CD4-positive, alpha-beta T cell treated with Interleukin-10 for 1 hour (primary cell): ENCODE results near the gene CFAP46.
"Not testable (repeated sequence)": the region's sequence is repeated elsewhere in the genome, so short reads cannot be mapped to it uniquely, and the experiment has no call there.

Source experiments
- DNase-seq: peaks from one replicate; pipeline ENCODE4 v3.0.0-alpha.2; 2020

Gene CFAP46

GRCh38 chr10:132803416-132804210, 138.8 kb downstream of the CFAP46 start:
- DNase-seq = no peak

- DNase-seq = no peak
Observed at GRCh38 chr10:132802694-132803320, 139.6 kb downstream of the CFAP46 start.

DNA sequence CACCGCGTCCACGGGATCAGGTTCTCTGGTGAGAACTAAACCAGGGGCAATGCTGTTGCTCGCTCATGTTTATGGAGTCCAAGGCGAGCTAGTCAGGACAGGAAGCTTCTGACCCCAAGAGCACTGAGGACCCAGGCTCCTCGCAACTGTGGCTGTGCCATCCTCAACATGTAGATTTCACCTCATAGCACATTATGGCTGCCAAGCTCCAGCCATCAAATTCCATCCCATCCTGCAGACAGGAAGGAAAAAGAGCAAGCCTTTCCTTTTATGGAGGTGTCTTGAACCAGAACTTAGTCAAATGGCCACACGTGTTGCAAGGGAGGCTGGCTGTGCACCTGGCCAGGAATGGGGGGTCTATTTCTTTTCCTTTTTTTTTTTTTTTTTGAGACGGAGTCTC, 140.3 kb downstream of the CFAP46 start:
- DNase-seq = no peak

- no peak for DNase-seq
Observed at GRCh38 chr10:132799865-132800264, 142.5 kb downstream of the CFAP46 start.

DNA sequence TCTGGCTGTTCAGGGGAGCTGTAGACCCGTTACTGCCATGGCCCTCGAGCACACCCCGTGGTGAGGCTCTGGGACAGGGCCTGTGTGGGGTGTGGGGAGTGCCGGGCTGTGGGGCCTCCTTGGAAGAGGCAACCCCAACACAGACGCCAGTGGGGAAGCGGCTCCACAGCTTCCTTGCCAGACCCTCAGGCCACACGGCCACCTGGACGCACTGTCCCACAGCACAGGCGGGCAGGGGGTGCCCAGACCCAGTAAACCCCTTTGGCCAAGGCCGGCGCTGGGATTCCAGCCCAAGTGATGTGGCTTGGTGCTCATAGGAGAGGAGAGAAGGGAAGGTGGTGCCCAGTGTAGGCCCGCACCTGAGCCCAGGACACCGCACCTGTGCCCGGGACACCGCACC, 143.5 kb downstream of the CFAP46 start:
- no peak for DNase-seq

DNA sequence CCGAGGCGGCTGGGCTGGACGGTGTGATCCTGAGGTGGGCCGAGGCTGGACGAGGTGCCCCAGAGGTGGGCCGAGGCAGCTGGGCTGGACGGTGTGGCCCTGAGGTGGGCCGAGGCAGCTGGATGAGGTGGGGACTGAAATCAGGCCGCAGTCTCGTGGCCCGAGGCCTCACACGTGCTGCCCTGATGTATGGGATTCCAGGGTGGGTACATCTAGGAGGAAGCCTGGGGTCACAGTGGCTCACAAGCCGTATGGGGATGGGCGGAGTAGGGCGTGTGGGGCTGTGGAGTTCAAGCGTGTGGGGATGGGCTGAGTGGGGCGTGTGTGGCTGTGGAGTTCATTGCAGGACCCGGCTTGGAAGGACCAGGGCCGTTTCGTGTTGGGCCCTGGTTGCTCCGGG, 144.0 kb downstream of the CFAP46 start:
- no peak for DNase-seq

DNA sequence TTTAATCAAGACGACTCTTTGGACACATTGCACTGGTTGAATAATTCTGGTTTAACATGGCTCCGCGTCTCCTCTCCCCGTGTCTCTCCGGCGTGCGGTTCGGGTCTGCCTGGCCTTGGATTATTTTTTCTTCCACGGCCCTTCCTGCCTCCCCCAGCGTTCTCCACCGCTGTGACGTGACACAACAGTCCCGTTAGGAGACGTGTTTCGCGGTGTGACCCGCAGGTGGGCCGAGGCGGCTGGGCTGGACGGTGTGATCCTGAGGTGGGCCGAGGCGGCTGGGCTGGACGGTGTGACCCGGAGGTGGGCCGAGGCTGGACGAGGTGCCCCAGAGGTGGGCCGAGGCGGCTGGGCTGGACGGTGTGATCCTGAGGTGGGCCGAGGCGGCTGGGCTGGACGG, 144.4 kb downstream of the CFAP46 start:
- not testable (repeated sequence) for DNase-seq

- DNase-seq = no peak
Observed at GRCh38 chr10:132796846-132797245, 145.5 kb downstream of the CFAP46 start.

DNA sequence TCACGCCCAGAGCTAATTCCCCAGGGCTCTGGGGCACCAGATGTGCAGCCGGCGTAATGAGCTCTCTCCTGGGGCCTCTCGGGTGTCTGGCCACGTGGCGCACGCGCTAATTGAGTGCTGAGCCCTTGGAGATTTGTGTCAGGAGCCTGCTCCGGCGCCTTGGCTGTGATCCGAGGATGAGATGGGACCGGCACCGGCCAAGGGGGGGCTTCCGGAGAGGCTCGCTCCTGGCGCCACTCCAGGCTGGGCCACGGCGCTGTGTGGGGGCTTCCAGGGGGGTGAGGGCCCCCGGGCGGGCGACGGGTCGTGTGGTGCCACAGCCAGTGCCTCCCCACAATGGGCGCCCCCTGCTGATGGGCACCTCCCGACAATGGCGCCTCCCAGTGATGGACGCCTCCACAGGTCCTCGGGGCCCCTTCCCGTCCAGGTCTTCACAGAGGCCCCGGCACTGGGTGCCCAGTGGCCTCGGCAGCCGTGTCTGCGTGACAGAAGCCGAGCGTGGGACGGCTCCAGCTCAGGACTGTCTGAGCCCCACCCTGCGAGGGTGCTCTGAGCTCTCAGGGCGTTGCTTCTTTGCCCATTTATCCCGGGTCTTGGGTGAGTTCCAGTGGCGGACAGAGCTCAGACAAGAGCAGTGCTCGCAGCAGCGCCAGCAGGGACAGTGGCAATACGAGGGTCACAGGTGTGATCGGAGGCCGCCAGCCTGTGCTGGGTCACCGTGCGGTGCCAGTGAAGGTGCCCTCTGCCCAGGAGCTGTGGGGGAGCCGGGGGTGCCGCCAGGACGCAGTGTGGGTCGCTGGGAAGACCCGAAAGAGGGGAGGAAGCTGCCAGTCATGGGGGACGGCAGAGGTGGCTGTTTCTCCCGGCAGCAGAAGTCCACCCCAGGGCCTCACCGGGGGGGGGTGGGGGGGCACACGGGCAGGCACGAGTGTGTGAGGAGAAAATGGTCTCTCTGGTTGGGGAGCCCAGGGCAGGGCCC, 148.2 kb downstream of the CFAP46 start:
- DNase-seq = no peak

GRCh38 chr10:132793213-132793612, 149.2 kb downstream of the CFAP46 start:
- DNase-seq = no peak

GRCh38 chr10:132792796-132793195, 149.6 kb downstream of the CFAP46 start:
- DNase-seq = no peak

- DNase-seq = not testable (repeated sequence)
Observed at GRCh38 chr10:132792099-132792498, 150.3 kb downstream of the CFAP46 start.

- no peak for DNase-seq
Observed at GRCh38 chr10:132790934-132791829, 151.2 kb downstream of the CFAP46 start.

DNA sequence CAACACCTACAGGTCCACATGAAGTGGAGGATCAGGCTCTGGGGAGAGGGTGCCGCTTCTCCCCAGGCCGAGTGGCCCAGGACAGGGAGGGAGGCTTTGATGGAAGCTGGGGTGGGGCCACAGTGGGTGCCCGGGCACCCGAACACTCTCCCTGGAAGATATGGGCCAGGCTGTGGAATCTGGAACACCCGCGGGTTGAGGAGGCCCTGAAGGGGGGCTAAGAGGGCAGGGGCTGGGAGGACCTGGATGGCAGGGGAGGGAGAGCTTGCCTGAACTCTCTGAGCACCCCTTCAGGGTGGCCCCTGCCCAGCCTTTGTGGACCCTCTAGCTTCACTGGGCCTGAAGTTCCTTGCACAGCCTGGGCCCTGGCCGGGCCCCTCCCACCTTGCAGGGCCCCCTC, 151.9 kb downstream of the CFAP46 start:
- no peak for DNase-seq

DNA sequence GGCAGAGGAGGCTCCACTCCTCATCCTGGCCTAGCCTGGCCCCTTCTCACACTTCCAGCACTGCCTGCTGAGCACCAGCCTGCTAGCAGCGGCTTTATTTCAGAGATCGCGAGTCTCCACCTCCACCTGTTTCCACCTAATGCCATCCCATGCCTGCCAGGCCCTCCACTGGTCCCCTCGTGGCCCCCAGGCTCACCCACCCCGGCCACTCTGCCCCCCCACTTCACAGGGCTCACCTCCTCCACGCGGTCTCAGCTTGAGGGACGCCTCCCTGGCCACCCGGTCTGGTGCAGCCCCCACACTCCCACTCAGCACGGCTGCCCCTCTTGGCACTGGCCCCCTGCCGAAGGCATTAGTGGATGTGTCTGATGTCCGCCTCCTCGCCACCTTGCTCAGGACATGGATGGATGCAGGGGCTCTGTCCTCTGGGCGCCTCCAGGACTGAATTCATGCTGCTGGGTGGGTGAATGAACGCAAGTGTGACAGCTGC, 152.7 kb downstream of the CFAP46 start:
- no peak for DNase-seq

GRCh38 chr10:132788831-132789219, 153.5 kb downstream of the CFAP46 start:
- no peak for DNase-seq

DNA sequence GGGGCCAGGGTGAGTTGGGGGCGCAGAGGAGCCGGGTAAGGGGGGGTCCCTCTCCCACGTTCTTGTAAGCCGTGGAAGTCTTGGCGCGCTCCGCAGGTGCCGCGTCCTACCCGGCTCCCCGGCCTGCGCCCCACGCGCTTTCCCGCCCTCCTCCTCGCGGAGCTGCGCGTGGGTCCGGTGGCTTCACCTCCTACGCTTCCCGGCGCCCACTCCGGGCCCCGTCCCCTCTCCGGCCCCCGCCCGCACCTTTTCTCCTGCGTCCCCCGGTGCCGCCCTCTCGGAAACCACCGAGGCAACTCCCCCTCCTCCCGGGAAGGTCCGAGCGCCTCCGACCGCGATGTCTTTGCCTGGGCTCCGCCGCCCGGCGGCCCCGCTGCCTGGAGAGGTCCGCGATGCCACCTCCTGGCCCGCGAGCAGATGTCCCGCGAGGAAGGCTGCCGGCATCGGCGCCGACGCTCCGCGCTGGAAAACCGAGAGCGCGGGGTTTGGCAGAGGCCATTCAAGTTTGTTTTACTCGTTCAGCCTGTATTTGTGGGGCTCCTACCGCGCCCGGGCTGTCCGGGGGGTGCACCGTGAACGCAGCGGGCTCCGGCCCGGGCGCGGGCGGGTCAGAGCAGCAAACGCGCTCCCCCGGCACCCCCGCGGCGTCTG, 154.1 kb downstream of the CFAP46 start:
- no peak for DNase-seq

- no peak for DNase-seq
Observed at GRCh38 chr10:132787495-132788179, 154.7 kb downstream of the CFAP46 start.

- no peak for DNase-seq
Observed at GRCh38 chr10:132786884-132787494, 155.4 kb downstream of the CFAP46 start.

DNA sequence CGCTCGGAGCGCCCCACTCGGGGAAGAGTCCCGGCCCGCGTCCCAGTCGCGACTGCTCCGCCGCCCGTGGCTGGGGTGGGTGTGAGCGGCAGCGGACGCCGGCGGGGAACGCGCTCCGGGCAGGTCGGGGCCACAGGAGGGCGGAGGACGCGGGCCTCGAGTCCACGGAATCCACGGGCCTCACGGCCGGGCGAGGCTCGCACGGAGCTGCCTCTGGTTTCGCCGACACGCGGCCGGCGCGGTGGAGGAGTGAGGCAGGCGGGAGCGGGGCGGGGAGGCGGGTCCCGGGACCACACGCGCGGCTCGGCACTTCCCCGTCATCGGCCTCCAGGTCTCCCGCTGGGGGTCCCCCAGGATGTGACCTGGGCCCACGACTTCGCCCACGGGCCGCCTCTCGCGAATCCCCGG, 155.9 kb downstream of the CFAP46 start:
- no peak for DNase-seq
